Measurements from ENCODE around the gene STT3A. TPM values are rescaled to one million over a fixed set of nuclear protein-coding genes. Genes with fewer than 3 reads are reported as not detected.

The STT3A gene
- total and polyA plus RNA-seq, 2 experiments from 2014 or later, result 91.7 to 156 TPM

- DNase-seq (ENCODE audit: low spot score) (peak; percentile 93), ATAC-seq (peak; percentile 81)
- H3K36me3 Mint-ChIP-seq (ENCODE audit: low read depth), result peaks cover 52% of the 10 kb centered on the region; the same call in 2 of the 3 replicates
- H3K4me1 Mint-ChIP-seq, result peaks cover 13% of the 10 kb centered on the region
- Histone ChIP-seq H3F3A (replicated peaks; ENCODE audit: low read depth) (peaks cover 7% of the 10 kb centered on the region; the same call in 1 of the 2 replicates), H3K27me3 (ENCODE audit: insufficient read depth) (no peaks in the 10 kb centered on the region), H3K36me3 (ENCODE audit: insufficient read depth) (peaks cover 24% of the 10 kb centered on the region; the same call in 1 of the 2 replicates), H3K4me2 (peak overlapping the region; percentile 76), H3K4me3 (peak overlapping the region; percentile 58), H3K9me2 (ENCODE audit: insufficient read depth) (no peaks in the 10 kb centered on the region), H3K79me2 (replicated peaks; ENCODE audit: insufficient read depth) (peaks cover 41% of the 10 kb centered on the region), H2AFZ (no peak overlapping the region), H3K4me1 (ENCODE audit: insufficient read depth) (peaks cover 10% of the 10 kb centered on the region; the same call in 1 of the 2 replicates), H4K20me1 (replicated peaks; ENCODE audit: insufficient read depth) (peaks cover 5% of the 10 kb centered on the region; the same call in 1 of the 2 replicates), H3K27ac (ENCODE audit: low read depth) (peak overlapping the region; percentile 99)
- peak overlapping the region; percentile 98 for H3K27ac Mint-ChIP-seq
- no peaks in the 10 kb centered on the region for H3K9me3 Mint-ChIP-seq
- peak overlapping the region; percentile 93 for H3K4me3 Mint-ChIP-seq
- H3K27me3 Mint-ChIP-seq (ENCODE audit: insufficient read depth, low read depth, poor library complexity), result peaks cover 7% of the 10 kb centered on the region
- TF ChIP-seq CTCF (conservative IDR thresholded peaks at IDR 0.05; ENCODE audit: low read depth in 2 of 2), result peak; percentile 35 to 43; a peak in 3 of 4 replicates
- peak; percentile 34; the same call in 1 of the 2 replicates for TF ChIP-seq ETS1 (IDR thresholded peaks at IDR 0.05)
- no peak for TF ChIP-seq REST (IDR thresholded peaks at IDR 0.05; ENCODE audit: unreplicated experiment)
- no peak for TF ChIP-seq EZH2 (IDR thresholded peaks at IDR 0.05; ENCODE audit: low read depth, unreplicated experiment)
- no peak for TF ChIP-seq CREB1 (CRISPR knock-in tag; IDR thresholded peaks at IDR 0.05; ENCODE audit: low read depth)
Measured at GRCh38 chr11:125626288-125626950, 33.8 kb downstream of the STT3A start.

Measured in GM23338 (cell line).